WI38 (cell line): ENCODE measurements around the gene ZBTB20.
"Not testable (repeated sequence)": the region's sequence is repeated elsewhere in the genome, so short reads cannot be mapped to it uniquely, and the experiment has no call there.

Experiments used
- H3K4me3 ChIP-seq: 2 replicates; pipeline ENCODE4 v1.5.1; 2011; ENCODE audit warnings: low read depth, mild to moderate bottlenecking, control low read depth, low read length
- TF ChIP-seq, protein P1 (sequence below): IDR thresholded peaks from 2 replicates; pipeline ENCODE4 v1.5.1; 2012; ENCODE audit warnings: low read depth, mild to moderate bottlenecking, control low read depth, low read length

ZBTB20 gene

GRCh38 chr3:114690911-114691310 lies 456.2 kb downstream of the ZBTB20 start:
- no peak overlapping the region for H3K4me3 ChIP-seq
- TF ChIP-seq, protein P1, sequence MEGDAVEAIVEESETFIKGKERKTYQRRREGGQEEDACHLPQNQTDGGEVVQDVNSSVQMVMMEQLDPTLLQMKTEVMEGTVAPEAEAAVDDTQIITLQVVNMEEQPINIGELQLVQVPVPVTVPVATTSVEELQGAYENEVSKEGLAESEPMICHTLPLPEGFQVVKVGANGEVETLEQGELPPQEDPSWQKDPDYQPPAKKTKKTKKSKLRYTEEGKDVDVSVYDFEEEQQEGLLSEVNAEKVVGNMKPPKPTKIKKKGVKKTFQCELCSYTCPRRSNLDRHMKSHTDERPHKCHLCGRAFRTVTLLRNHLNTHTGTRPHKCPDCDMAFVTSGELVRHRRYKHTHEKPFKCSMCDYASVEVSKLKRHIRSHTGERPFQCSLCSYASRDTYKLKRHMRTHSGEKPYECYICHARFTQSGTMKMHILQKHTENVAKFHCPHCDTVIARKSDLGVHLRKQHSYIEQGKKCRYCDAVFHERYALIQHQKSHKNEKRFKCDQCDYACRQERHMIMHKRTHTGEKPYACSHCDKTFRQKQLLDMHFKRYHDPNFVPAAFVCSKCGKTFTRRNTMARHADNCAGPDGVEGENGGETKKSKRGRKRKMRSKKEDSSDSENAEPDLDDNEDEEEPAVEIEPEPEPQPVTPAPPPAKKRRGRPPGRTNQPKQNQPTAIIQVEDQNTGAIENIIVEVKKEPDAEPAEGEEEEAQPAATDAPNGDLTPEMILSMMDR: no peak

DNA sequence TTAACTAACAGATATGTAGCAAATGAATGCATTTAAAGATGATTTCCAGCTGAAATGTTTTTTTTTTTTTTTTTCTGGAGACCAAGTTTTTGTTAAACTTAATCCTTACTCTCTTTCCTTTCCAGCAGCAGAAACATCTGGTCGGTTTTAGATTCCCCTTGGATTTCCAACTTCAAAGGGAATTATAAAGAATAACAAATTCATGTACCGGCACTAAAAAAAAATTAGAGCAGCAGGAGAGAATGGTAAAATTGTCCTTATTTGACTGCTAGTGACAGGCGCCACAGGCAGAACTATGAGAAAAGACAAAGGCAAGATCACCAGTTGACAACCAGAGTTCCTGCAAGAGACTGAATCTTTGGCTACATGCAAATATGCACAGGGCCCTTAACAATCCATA lies 459.9 kb downstream of the ZBTB20 start:
- TF ChIP-seq, protein P1: no peak
- H3K4me3 ChIP-seq: no peak overlapping the region

DNA sequence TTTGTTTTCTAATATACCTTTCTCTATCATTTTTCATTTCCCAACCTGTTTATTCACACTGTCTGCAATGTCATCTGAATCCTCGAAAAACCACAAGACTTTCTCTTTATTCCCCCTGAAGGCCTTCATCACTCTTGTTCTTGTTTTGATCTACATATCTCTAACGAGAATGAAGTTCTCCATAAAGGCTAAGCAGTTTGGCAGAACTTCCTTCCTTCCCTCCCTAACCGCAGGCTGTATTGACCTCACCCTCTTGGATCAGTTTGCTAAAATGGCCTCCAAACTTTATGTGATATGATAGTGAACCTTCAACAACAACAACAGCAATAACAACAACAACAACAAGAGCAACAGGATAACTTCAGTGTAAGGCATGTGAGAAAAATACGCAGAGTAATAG lies 460.5 kb downstream of the ZBTB20 start:
- H3K4me3 ChIP-seq: no peak overlapping the region
- TF ChIP-seq, protein P1: no peak

DNA sequence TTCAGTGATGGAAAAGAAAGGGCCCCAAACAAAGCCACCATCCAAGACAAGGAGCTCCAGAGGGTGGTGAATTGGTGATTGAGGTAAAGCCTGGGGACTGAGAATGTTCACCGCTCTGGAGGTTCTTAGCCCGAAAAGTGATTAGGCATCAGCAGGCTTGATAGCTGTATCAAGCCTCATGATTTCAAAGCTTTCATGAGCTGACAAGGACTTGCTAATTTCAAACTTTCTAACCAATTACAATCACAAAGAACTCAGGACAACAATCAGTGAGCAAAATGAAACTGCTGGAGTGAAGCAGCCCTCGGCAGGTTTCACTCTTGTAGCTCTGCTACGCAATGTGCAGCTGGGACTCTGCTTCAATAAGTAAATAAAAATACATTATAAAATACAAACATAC lies 461.9 kb downstream of the ZBTB20 start:
- H3K4me3 ChIP-seq: no peak overlapping the region
- TF ChIP-seq, protein P1: no peak

DNA sequence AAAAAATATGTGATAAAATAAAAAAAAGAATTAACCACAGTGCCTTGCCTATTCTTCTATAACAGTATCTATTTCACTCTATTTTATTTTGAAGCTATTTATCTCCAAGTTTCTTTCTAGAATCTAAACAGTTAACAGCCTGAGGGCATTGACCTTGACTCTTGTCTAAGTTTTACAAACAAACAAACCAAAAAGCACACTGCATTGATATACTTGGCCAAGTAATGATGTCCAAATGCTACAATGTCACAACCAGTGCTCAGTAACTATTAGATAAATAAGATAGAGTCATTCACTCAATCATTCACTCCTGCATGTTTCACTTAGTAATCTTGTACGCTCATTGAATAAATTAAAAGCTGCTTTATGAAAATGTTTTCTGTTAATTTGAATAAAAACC lies 466.8 kb downstream of the ZBTB20 start:
- TF ChIP-seq, protein P1: no peak

DNA sequence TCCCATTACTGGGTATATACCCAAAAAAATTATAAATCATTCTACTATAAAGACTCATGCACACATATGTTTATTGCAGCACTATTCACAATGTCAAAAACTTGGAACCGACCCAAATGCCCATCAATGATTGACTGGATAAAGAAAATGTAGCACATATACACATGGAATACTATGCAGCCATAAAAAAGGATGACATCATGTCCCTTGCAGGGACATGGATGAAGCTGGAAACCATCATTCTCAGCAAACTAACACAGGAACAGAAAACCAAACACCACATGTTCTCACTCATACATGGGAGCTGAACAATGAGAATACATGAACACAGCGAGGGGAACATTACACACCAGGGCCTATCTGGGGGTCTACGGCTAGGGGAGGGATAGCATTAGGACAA lies 467.3 kb downstream of the ZBTB20 start:
- not testable (repeated sequence) for H3K4me3 ChIP-seq

More for the DNA sequence above, 466.8 kb downstream of the ZBTB20 start:
- H3K4me3 ChIP-seq: no peak overlapping the region

DNA sequence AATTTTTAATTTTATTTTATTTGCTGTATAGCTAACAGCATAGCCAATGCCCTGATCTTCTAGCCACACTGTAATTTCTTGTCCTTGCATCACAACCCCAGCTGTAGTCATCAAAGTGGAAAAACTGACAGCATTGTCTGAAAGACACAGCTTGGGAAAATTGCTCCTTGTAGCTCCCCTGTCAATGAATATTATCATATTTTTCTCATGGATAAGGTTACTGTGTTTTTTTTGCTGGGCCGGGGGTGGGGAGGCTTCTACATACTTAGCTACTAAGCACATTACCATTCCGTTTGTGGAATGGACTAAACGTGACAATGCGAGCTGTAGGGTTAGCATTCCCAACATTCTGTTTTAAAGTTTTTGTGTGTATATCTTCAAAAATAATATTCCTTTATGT lies 472.0 kb downstream of the ZBTB20 start:
- TF ChIP-seq, protein P1: no peak
- no peak overlapping the region for H3K4me3 ChIP-seq

DNA sequence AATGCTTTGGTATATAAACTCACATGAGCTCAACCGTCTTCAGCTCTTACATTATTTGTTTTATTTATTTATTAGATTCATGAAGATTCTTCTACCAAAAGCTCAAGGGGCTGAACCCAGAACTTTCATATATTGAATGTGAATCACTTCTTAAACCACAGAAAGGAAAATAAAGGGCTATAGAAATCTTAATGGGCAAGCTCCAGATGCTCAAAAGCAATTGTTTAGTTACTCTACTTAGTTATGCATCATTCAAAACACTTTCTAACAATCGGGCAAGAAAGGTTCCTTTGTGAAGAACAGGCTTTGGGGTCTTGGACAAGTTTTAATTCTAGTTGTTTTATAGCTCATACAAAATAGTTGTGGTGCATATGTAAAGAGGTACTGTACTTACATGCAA lies 473.1 kb downstream of the ZBTB20 start:
- H3K4me3 ChIP-seq: no peak overlapping the region
- TF ChIP-seq, protein P1: no peak
